HEK293T (cell line): ENCODE results near the gene AMELX.

Source experiments
- BHLHE40 ChIP-seq: fragments of 450-650 bp; IDR thresholded peaks from 2 replicates; pipeline ENCODE4 v1.6.1; 2016; ENCODE audit warnings: mild to moderate bottlenecking, moderate library complexity, borderline replicate concordance
- CTBP1 ChIP-seq: fragments of 450-650 bp; IDR thresholded peaks from 2 replicates; pipeline ENCODE4 v1.6.1; 2016; ENCODE audit warnings: borderline replicate concordance
- ELF4 ChIP-seq: fragments of 450-650 bp; IDR thresholded peaks from 2 replicates; pipeline ENCODE4 v1.6.1; 2017; ENCODE audit warnings: antibody characterized with exemption
- FOXK2 ChIP-seq: fragments of 450-650 bp; IDR thresholded peaks from 2 replicates; pipeline ENCODE4 v1.6.1; 2016; ENCODE audit warnings: mild to moderate bottlenecking
- FOXM1 ChIP-seq: fragments of 450-650 bp; IDR thresholded peaks from 2 replicates; pipeline ENCODE4 v1.6.1; 2017; ENCODE audit warnings: mild to moderate bottlenecking, borderline replicate concordance
- L3MBTL2 ChIP-seq: fragments of 450-650 bp; conservative IDR thresholded peaks from 2 replicates; pipeline ENCODE4 v1.6.1; 2016; ENCODE audit warnings: mild to moderate bottlenecking
- LEF1 ChIP-seq: fragments of 450-650 bp; IDR thresholded peaks from 2 replicates; pipeline ENCODE4 v1.6.1; 2017; ENCODE audit warnings: mild to moderate bottlenecking, borderline replicate concordance
- NFRKB ChIP-seq: fragments of 450-650 bp; IDR thresholded peaks from 2 replicates; pipeline ENCODE4 v1.6.1; 2016; ENCODE audit warnings: mild to moderate bottlenecking, moderate library complexity
- SP1 ChIP-seq: fragments of 450-650 bp; IDR thresholded peaks from 2 replicates; pipeline ENCODE4 v1.6.1; 2017
- SUZ12 ChIP-seq: fragments of 450-650 bp; IDR thresholded peaks from 2 replicates; pipeline ENCODE4 v1.6.1; 2016; ENCODE audit warnings: mild to moderate bottlenecking
- TARDBP ChIP-seq: fragments of 450-650 bp; IDR thresholded peaks from 2 replicates; pipeline ENCODE4 v1.6.1; 2016
- ZNF384 ChIP-seq: fragments of 450-650 bp; IDR thresholded peaks from 2 replicates; pipeline ENCODE4 v1.6.1; 2016

- TF ChIP-seq CTBP1 (no peak), NFRKB (no peak), FOXK2 (no peak), ELF4 (no peak), SP1 (no peak), ZNF384 (no peak), BHLHE40 (no peak), LEF1 (no peak), TARDBP (no peak), L3MBTL2 (no peak), SUZ12 (no peak), FOXM1 (no peak)
Measured at GRCh38 chrX:11272863-11273262, 20.4 kb upstream of the AMELX start.
